ENCODE data around the gene CBX5.

The CBX5 gene

DNA sequence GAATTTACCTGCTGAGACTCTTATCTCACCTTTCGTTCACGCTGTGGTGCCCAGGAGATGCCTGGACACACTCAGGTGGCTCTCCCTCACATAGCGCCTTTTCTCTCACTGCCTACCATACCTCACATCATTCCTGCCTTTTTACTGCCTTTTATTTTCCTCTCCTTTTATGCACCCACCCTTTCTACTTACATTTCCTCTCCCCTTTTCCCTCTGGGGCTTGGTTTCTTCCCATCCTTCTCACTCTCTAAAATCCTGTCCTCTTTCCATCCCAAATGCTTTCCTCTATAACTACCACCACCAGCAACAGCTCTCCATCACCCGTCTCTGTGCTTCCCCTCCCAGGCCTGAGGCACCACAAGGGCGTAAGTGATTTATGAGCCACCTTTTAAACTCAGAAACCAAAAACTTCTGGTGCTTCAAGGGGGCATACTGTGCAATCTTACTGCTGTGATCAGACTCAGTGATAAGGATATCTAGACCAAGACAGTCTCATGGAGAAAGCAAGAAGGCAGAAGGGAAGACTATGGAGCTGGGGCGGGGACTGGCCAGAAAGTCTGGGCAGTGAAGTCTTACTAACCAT, 58.4 kb downstream of the CBX5 start:
- DNase-seq = no peak

DNA sequence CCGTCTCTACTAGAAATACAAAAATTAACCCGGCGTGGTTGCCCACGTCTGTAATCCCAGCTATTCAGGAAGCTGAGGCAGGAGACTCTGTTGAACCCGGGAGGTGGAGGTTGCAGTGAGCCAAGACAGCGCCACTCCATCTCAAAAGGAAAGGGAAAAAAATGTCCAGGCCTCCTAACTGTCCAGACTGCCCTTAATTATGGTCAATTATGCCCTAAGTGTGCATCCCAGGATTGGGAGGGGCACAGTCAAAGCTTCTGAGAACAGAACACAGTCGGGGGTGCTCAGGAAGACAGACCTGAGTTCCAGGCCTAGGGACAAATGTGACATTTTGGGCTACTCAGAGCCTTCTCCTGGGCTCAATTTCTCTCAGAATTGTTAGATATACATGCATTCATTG, 59.4 kb downstream of the CBX5 start:
- DNase-seq = no peak

DNA sequence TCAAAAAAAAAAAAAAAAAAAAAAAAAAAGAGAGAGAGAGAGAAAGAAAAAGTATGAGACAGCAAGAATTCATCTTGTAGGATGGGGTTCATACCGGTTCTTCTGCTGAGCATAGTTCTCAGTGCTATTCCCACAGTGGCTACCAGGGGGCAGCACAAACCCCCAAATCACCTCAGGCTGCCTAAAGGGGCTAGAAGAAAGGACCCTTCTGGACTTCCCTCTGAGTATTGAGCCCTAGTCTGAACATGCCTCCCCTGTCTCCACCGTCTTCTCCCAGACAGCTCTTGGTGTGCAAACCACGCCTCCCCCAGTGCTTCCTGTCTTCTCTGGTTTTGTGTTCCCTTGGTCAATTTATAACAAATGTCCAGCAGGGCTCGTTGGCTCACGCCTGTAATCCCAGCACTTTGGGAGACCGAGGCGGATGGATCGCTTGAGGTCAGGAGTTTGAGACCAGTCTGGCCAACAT, 59.8 kb downstream of the CBX5 start:
- peak; percentile 16 for DNase-seq

DNA sequence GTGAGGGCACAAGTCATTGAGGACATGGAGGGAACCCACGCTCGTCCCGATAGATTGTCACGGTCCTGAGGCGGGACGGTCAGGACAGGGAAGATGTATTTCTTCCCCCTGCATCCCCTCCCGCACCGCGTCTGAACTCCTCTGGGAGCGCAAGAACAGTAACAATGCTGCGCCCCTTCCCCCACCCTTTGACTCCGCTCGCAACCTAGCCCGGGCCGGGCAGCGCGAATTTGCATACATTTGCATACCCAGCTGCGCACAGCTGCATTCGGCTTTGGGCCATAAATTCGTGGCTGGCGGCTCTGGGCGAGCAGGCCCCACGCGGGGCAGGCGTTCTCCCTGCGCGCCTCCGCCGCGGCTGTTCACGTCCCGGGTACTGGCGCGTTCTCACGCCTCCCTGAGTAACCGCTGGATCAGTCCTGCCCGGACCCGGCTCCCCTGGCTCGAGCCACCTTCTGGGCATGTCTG, 62.1 kb downstream of the CBX5 start:
- DNase-seq = no peak

DNA sequence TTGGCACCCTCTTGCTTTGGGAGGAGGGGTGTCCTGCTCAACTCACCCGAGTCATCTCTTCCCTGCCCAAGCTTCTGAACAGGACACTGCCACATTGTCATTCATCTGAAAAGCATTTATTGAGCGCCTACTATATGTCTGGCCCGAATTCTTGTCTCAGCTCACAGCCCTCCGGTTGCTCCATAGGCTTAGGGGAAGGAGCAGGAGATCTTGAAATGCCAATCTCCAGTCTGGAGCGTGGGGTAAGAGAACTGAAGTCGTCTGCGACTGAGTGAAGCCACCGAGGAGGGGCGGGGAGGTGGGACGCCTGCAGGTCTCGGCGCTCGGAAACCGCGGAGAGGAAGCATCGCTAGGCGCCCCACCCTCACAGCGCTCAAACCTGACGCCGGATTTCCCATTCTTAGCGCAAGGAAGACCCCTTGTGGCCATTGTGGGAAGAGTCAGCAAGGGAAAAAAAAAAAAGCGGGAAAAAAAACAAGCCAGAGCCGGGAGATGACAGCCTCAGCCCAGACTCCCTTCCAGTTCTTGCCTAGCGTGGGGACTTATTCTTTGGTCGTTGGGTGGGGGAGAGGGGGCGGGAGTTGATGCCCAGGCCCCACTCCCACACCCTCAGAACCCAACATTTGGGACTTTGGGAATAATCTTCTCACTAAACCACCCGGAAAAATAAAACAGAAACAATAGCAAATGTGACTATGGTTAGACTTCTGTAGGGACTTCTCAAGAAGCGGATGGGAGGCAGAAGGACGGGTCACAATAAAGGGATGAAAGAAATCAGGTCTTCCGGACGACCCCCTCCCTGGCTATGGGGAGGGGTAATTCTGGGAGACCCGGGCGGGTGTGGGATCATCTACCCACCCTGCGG, 62.9 kb downstream of the CBX5 start:
- peak; percentile 57 for DNase-seq

DNA sequence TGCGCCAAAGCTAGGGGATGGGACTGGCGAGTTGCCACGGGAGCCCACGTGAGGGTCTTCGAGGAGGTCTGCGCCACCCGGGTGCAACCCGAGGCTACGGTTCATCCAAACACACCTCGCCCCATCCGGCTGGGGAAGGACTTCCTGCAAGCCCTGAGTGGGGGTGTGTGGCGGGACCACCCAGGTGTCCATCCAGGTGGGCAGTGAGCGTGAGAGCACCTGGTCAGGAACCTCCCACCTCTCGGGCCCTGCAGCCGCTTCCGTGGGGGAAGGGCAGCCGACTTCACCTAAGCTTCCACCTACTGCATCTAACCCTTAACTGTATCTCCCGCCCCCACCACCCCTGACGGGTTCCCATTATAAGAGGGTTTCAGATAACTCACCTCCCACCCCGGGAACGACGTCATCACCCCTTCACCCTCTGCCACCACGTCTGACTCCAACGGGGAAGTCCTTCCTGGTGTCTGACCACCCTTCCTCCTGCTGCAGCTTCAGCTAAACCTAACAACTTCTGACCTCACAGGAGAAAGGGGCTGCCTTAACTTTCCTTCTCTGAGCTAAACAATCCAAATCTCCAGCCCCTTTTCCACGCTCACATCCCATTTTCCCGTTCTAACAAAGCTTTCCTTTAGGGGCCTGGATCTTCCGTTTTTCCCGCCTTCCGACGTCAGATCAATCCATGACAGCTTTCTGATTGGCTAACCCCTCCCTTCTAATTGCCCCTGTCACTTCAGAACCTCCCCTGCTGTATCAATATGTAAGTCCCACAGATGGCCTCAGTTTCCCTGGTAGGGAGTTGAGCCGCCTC, 63.7 kb downstream of the CBX5 start:
- no peak for DNase-seq

DNA sequence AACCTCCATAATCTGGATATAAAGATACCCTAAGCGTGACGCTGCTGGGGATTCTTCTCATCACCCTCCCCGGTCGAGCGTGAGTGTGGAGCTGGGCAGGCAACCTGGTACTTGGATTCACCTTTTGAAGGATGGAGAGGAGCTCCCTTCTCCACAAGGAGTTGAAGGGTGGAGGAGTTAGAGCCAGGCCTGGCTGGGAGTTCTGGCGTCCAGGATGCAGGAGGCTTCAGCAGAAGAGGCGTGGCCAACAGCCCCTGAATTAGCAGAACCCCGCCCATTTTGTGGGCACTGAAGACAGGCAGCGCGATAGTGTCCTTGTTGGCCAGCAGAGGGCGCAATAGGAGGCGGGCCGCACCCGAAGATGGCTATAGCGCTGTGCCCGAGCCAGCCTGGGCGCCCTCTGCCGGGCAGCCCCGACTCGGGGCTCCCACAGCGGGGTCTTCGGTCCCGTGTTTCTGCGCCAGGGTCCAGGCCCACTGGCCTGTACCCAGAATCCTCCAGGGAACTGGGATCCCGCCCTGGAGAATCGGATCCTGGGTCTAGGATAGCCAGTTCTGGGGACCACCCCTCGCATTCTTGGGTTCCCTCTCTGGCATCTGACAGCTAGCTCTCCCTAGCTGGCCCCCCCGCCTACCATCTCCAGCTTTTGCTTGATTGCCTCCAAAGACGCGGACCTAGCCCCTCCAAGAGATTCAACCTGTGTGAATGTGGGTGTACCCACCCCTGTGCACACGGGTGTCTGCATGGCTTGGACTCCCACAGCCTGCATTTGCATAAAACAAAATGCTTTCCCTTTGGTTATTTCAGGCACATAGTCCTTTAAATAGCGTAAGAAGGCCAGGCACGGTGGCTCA, 65.1 kb downstream of the CBX5 start:
- DNase-seq = peak; percentile 76

DNA sequence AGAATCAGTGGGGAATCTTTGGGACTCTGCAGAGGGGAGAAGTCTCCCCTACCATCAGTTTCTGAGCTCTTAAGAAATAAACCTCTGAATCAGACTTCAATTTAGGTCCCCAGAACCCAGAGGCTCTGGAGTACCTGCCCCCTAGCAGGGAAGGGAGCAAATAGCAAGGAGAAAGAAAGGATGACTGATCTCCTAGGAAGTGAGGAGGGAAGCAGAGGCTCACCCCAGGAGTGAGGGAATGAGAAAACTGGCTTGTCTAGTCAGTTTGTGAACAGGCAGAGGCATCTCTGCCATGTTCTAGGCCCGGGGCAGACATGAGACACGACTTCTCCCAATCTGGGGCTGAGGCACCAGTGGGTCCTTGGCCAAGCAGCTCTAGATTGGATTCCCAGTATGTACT, 66.8 kb downstream of the CBX5 start:
- DNase-seq = no peak

DNA sequence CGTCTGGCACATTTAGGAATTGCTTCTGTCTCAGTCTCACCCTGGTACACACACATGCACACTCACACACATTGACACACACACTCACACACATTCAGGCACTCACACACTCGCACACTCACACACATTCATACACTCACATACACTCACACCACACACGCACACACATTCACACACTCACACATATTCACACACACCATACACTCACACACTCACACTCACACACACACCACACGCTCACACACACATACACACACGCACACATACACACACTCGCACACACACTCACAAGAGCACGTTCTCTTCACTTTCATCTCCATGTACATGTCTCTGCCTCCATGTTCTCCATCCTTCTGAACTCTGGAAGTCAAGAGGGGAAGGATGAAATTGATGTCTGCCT, 68.0 kb downstream of the CBX5 start:
- no peak for DNase-seq

DNA sequence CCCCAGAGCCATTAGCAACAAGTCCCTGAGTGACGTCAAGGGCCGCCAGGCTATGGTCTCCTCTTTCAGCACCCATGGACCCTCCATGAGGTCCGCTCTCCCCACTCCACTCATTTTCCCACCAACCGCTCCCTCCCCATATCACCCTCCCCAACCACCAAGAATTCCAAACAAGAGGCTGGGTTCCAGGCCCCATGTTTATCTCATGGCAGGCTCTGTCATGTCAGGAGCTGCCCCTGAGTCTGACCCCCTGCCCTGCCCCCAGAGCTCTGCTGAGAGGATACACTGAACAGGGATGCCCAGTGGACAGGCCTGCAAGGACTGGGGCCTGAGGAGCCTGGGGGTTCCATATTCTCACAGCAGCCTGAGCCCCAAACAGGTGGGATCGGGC, 69.5 kb downstream of the CBX5 start:
- DNase-seq = no peak

DNA sequence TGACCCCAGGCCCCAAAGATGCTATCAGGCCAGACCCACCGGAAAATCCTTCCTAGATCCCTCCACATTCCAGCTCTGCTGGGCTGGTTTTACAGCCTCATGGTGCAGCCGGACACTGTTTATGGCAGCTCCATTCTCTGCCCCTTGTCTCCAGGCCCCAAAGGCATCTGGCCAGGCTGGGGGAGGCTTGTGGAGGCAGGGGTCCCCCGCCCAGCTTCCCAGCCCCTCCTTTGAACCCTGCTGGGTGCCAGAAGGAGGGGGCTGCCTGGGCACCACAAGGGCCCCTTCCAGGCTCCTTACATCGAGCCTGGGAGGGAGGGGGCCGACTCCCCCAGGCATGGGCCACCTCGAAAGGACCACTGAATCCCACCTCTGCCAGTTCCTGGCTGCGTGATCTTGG, 71.3 kb downstream of the CBX5 start:
- DNase-seq = no peak

DNA sequence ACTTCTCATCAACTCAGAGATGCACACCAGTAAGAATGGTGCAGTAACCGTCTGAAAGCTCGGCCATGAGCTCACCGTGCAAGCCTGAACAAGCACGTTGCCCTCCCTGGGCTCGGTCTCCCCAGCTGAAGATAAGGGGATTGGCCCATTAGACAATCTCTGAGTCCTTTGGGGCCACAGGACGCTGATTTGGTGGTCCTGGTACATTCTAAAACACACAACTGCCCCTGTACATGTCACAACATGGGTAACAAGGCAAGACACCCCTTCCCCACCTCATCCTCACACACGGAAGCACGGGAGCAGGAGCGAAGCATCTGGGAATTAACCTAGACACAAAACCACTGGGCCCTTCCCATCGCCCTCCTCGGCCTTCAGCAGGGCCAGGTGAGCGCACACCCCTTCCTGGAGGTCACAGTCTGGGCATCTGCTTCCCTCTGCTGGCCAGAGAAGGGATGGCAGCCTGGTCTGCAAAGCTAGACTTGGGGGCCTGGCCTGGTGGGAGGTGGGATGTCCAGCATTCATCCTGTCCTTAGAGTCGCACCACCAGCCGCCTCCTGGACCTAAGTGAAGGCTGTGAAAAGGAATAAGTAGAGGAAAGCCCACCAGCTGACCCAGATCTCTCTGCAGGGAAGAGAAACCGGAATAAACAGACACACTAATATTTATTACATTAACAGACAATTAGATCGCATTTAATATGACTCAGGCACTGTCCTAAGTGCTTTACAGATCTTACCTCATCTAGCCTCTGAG, 72.2 kb downstream of the CBX5 start:
- DNase-seq = no peak

DNA sequence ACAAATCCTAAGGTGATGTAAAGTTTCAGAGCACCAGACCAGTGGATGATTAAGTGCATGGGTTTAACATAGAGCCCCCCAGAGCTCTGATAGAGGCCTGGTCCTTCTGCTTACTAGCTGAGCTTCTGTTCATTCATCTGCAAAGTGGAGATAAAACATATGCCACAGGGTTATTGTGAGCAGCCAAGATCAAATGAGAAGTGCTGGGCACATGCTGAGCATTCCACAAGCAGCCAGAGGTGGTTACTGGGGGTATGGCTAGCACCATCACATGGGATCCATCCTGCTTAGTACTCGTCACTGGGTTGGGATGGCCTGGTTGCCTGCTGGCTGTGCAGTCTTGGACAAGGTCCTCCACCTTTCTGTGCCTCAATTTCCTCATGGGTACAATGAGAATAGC, 73.1 kb downstream of the CBX5 start:
- no peak for DNase-seq

DNA sequence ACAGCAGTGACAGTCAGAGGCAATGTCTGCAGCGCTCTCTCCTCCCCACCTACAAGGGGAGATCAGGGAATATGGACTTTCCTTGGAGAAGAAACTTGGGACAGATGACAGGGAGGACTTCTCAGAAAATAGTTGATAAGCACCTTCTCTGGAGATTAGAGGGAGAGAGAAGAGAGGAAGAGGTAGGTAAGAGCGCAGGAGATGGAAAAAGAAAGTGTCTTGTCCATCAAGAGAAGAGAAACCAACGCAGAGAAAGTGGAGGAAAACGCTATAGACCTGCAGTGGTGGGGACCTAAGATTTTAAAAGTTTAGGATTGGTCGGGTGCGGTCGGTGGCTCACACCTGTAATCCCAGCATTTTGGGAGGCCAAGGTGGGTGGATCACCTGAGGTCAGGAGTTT, 75.6 kb downstream of the CBX5 start:
- no peak for DNase-seq

DNA sequence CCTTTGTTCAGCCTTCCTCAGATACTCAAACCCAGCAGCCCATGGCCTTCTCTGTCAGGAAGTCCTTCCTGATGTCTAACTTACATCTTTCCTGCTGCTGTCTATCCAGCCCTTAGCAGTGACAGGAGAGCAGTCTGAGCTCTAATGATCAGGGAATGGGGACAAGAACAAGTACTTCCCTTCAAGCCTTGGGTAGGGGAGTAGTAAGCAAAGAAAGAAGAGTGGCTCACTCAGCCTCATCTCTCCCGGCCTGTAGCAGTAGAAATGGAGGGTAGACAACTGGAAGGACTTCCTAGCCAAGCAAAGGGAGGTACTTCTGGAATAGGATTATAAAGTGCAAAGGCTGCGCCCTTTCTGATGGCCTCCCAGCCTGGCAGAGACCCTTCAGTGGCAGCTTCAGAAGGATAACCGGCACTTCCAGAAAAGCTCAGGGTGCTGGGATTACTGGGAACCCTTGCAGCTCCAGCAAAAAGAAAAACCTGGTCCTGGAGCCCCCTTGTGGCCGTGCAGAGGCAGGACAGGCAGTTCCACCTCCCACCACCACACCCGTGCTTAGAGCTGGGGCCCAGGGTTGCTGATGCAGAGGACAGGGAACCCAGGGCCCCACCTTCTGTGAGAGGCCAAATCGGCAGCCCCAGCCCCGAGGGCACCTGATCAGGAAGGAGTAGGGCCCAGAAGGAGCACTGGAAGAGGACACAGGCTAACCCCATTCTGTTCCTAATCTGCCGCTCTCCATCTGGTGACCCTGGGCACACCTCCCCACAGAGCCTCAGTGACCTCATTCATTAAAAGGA, 78.7 kb downstream of the CBX5 start:
- no peak for DNase-seq

DNA sequence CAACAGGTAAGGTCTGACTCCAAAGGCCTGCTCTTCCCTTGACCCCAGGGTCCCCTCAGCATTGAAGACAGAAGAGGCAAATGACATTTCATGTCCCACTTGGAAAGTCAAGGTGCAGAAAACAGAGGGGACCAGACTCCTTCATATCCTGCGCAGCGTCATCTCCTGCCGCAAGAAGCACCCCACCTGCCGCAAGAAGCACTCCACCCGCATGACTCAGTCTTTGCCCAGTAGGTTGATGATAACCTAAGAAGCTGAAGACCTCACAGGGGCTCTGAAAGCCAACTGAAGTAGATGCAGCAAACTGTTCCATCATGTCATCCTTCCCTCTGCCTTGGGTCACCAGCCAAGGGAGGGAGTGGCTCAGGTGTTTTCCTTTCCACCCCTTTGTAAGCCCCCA, 79.5 kb downstream of the CBX5 start:
- no peak for DNase-seq

DNA sequence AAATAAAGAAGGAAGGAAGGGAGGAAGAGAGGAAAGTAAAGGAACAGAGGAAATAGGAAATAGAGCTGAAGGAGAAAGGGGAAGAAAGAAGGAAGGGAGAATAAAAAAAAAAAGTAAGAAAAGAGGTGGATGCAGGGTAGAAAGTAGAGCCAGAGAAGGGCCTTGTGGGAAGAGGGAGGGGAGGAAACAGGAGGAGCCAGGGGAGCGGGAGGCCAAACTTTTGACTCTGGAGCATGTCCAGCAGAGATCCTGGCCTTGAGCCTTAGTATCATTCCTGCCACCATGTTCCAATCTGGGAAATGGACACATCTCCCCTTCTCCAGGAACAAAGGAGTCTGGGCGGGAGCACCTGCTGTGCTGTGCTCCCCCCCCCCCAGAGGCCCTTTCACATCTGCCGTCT, 80.0 kb downstream of the CBX5 start:
- no peak for DNase-seq

DNA sequence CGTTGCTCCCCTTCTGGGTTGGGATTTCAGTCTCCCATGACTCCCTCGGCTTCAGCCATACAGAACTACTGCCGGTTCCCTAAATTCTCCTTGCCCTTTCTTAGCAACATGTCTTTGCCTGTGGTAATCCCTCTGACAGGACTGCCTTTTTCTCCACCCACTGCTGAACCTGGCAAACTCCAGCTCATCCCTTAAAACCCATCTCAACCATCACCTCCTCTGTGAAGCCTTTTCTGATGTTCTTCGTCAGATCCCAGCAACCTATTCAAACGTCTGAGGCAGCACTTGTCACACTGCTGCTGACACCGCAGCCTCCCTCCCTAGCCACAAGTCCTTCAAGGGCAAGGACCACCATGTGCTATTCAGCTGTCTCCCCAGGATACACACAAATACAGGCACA, 80.9 kb downstream of the CBX5 start:
- no peak for DNase-seq

DNA sequence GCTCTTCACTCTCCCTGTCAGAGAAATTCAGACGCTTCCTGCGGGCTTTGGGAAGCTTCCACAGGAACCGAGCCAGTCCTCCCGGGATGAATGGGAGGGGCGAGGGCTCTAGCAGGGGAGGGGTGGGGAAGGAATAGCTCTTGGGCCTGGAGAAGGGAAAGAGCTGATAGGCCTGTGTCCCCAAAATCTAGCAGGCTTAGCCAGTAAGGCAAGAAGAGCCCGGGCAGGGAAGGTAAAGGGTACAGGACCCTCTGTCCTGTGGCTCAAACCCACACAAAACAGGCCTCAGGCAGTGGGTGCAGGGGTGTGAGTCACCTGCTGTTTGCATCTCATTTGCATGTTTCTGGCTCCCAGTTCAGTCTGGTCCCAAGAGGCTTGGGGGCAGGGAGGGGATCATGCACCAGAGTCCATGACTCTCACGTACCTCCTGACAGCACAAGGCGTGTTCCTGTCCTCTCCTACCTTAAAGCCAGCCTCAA, 82.5 kb downstream of the CBX5 start:
- DNase-seq = no peak

DNA sequence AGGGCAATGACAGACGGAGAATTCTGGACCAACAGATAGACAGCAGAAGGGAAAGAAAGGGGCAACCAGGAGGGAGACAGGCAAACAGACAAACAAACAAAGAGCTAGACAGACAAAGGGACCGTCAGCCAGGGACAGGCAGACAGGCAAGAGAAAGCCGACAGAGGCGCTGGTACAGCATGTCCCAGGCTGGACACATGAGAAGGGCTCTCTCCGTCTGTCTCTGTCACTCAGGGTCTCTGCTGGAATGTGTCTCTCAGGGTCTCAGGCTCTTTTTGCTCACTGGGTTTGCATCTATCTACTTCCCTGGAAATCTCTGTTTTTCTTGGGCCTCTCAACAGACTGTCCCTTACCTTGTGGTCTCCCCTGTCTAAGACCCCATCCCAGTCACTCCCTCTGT, 82.9 kb downstream of the CBX5 start:
- no peak for DNase-seq

DNA sequence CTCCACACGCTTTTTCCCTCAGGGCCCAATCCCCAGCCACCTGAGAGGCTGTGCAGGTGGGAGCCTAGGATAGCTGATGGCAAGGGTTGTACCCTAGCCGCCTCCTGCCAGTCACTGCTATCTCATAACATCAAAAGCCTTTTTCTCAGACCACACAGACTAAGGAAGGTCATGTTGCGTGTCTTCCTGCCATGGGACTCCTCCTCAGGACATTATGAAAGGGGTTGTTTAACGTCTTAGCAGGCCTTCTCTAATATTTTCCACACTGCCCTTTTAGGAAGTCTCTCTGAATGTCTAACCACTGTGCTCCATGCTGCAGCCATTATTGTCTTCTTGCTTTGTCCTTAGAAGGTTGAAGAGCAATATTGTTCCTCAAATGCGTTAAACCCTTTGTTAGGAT, 83.5 kb downstream of the CBX5 start:
- no peak for DNase-seq
